ENCODE measurements around the gene STN1. TPM values are rescaled to one million over a fixed set of nuclear protein-coding genes. Genes with fewer than 3 reads are reported as not detected.
A peak's percentile ranks its signal among the peaks of the same experiment; 100 is the strongest.

The STN1 gene
- total RNA-seq, 1 donor from 2014 or later: 49.3 TPM

DNA sequence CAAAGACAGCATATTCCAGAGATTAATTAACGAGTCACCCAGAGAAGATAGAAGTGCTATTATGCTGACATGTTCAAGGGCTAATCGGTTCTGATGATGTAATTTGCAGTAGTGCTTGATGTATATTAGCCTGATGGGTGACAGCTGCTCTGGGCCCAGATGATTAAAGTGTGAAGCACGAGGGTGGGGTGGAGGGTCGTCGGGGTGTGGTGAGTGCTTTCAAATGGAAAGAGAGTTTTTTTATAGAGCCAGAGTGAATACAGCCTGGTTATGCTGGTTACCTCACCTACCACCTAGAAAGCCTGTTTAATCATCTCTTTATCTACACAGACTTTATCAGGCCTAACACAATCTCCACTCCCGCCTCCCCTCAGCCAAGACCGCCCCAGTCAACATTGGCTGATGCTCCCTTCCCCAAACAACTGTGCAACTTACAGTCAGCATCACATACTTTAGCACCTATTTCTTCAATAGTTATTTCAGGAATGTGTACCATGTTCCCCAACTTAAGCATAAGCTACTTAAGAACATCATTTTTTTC, 11.5 kb upstream of the STN1 start:
- no peak for DNase-seq (ENCODE audit: low spot score)

DNA sequence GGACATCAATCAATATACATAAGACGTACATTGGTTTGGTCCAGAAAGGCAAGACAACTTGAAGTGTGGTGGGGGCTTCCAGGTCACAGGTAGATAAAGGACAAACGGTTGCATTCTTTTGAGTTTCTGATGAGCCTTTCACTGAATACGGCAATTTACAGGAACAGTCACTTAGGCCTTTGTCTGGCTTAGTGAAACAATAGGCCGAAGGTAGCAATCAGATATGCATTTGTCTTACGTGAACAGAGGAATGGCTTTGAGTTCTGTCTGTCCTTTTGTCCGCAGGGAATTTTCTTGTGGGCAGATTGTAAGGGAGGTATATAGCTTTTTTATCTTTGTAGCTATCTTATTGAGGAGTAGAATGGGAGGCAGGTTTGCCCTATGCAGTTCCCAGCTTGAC, 10.8 kb upstream of the STN1 start:
- no peak for DNase-seq (ENCODE audit: low spot score)

GRCh38 chr10:103926722-103927319, 8.8 kb upstream of the STN1 start:
- DNase-seq (ENCODE audit: low spot score): no peak

GRCh38 chr10:103925591-103925990, 7.6 kb upstream of the STN1 start:
- DNase-seq (ENCODE audit: low spot score): no peak

GRCh38 chr10:103923502-103923901, 5.5 kb upstream of the STN1 start:
- DNase-seq (ENCODE audit: low spot score): no peak

- DNase-seq (ENCODE audit: low spot score): no peak
Measured at GRCh38 chr10:103922659-103923058, 4.7 kb upstream of the STN1 start.

DNA sequence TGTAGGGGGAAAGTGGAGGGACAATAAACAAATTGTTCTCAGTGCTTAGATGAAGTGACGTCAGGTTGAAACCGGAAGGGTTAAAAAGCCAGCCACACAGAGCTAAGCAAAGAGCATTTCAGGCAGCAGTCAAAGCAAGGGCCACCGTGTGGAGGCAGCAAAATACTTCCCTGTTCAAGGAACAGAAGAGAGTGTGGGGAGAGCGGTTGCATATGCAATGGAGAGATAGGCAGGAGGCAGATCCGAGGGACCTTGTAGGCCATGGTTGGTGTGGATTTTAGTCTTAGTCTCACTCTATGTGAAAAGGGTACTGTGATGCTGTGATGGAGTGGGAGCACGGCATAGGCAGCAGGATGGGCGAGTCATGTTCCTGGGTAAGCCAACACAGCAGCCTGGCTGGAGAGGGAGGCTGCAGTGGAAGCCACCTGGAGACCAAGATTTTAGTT, 3.8 kb upstream of the STN1 start:
- peak; percentile 54 for DNase-seq (ENCODE audit: low spot score)

GRCh38 chr10:103921248-103921647, 3.3 kb upstream of the STN1 start:
- no peak for DNase-seq (ENCODE audit: low spot score)

DNA sequence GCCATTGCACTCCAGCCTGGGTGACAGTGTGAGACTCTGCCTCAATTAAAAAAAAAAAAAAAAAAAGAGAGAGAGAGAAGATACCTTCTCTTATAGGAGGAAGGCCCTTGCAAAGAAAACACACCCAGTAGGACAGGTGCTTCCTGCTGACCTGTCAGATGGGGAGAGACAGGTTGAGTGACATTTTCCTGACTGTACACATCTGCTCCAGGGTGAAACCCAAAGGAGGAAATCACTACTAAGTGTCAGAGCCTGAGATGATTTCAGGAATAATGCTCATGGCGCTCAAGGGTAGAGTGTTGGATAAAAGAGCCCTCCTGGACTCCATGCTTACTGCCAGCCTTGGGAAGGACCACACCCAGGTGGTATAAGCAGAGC, 1.7 kb upstream of the STN1 start:
- DNase-seq (ENCODE audit: low spot score): no peak

GRCh38 chr10:103917302-103918052, 507 bp downstream of the STN1 start:
- DNase-seq (ENCODE audit: low spot score): peak; percentile 65

DNA sequence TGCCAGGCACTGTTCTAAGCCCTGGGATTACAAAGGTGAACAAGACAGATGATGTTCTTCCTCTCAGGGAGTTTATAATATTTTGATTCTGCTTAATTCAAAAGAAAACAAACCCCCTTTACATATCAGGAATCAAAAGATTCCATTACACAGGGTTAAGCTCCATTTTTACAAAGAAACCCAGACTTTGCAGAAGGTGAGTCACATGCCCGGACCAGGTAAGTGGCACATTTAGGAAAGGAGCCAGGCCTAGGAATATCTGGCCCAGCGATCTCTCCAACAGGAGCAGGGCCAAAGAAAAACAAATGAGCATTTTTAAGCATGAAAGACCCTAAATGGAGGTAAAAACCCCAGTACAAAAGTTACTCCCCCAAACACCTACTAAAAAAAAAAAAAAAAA, 1.1 kb downstream of the STN1 start:
- DNase-seq (ENCODE audit: low spot score): no peak

- no peak for DNase-seq (ENCODE audit: low spot score)
Measured at GRCh38 chr10:103916254-103916653, 1.7 kb downstream of the STN1 start.

- DNase-seq (ENCODE audit: low spot score): no peak
Measured at GRCh38 chr10:103915796-103916195, 2.2 kb downstream of the STN1 start.

DNA sequence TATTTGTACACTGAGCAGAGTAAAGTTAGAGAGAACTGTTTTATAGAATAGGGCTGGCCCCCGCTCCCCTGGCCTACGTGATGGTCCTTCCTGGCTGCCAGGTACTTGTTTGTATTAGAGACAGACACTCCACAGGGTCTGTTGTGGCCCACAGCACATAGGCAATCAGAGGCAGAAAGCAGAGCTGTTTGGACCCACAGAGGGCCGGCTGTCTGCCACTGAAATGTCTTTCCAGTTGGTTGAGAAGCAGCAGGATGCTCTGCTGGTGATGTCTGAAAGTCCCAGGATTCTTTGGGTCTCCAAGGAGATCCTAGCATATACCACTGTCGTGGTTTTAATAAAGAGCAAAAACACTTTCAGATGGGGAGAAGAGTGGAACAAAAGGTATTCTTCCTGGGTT, 5.2 kb downstream of the STN1 start:
- no peak for DNase-seq (ENCODE audit: low spot score)

DNA sequence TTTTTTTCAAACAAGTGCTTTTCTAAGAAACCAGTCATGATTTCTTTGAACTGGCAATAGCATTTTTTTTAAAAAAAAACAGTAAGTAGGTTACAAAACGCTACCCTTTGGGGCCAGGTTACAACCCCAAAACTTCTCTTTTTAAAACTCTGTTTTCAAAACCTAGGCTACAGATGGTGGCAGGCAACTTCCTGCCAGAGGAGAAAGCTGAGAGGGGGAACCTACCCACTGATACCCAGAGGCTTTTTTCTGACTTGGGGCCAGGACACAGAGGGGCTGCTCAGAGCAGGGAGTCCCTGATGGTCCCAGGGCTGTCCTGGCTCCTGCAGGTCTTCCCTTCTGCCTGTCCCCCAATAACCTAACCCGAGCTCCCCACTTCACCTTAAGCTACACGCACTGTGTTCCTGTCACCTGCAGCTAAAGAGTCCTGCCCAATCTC, 6.9 kb downstream of the STN1 start:
- DNase-seq (ENCODE audit: low spot score): no peak

- DNase-seq (ENCODE audit: low spot score): no peak
Measured at GRCh38 chr10:103910442-103911012, 7.5 kb downstream of the STN1 start.

- no peak for DNase-seq (ENCODE audit: low spot score)
Measured at GRCh38 chr10:103905441-103905840, 12.5 kb downstream of the STN1 start.

- DNase-seq (ENCODE audit: low spot score): no peak
Measured at GRCh38 chr10:103901299-103901698, 16.7 kb downstream of the STN1 start.

DNA sequence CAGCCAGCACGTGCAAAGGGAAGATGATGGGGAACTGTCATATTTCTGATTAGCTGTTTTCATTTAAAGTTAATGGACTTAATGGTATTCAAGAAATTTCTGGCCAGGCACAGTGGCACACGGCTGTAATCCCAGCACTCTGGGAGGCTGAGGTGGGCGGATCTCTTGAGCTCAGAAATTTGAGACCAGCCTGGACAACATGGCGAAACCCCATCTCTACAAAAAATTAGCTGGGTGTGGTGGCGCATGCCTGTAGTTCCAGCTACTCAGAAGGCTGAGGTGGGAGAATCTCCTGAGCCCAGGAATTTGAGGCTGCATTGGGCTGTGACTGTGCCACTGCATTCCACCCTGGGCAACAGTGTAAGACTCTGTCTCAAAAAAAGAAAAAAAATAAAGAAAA, 18.7 kb downstream of the STN1 start:
- DNase-seq (ENCODE audit: low spot score): no peak

- no peak for DNase-seq (ENCODE audit: low spot score)
Measured at GRCh38 chr10:103897241-103897774, 20.7 kb downstream of the STN1 start.

DNA sequence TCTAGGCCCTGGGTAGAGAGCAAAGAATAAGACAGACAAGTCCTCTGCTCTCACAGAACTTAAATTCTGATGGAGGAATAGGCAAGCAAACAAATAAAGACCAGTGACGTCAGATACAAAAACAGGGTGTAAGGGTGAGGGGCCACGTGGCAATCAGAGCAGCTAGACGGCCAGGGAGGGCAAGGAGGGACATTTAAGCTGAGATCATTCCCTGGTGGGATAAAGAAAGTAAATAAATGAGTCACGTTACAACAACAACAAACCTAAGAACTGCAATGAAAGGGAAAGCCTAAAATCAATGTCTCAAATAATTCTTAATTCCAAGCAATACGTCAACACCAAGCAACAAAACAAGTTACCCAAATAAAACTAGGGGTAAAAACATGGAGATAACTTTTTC, 21.8 kb downstream of the STN1 start:
- no peak for DNase-seq (ENCODE audit: low spot score)

- no peak for DNase-seq (ENCODE audit: low spot score)
Measured at GRCh38 chr10:103895411-103896186, 22.4 kb downstream of the STN1 start.

Data from ureter (tissue), 1 donor.